DOHH2 (cell line): ENCODE results near the gene KCNAB1.

Experiments used
- CTCF ChIP-seq: fragments of 200-600 bp; sonication (generic); IDR thresholded peaks from one replicate; pipeline ENCODE4 v1.5.1; 2014; ENCODE audit warnings: antibody characterized with exemption, mild to moderate bottlenecking, low read depth, low read length; ENCODE audit not compliant: poor library complexity, severe bottlenecking
- EZH2phosphoT487 ChIP-seq: fragments of 200-600 bp; sonication (generic); IDR thresholded peaks from 2 replicates; pipeline ENCODE4 v1.6.1; 2017; ENCODE audit warnings: borderline replicate concordance, mild to moderate bottlenecking, antibody characterized with exemption, low read length, moderate library complexity, mixed read lengths

DNA sequence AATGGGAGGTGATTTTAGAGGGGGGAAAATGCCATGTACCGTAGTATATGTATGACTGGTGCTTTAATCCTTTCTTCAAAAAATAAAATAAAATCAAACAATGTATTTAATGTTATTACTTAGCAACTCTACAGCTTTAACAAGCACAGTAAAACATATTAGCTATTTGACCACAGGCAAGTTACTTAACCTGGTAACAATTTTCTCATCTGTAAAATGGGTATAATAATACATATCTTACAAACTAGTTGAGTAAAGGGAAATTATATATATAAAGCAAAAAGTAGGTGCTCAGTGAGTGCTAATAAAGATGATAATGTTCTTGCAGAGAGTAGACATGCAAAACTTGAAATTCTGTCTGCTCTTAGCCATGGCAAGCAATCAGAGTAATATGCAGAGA is 406.7 kb downstream of the KCNAB1 start:
- TF ChIP-seq CTCF, result no peak
- no peak for TF ChIP-seq EZH2phosphoT487
